Embryonic facial prominence (tissue), 1 donor: ENCODE data around the gene TIAM2.
"Not testable (repeated sequence)": the region's sequence is repeated elsewhere in the genome, so short reads cannot be mapped to it uniquely, and the experiment has no call there.

Source experiments
- DNase-seq: peaks from one replicate; pipeline ENCODE4 v3.0.0-alpha.2; 2016; ENCODE audit errors: extremely low spot score

The TIAM2 gene

GRCh38 chr6:155165029-155165710 is 170.1 kb downstream of the TIAM2 start:
- DNase-seq = no peak

GRCh38 chr6:155170519-155170918 is 175.4 kb downstream of the TIAM2 start:
- DNase-seq = no peak

GRCh38 chr6:155171109-155171746 is 176.1 kb downstream of the TIAM2 start:
- no peak for DNase-seq

GRCh38 chr6:155171747-155172449 is 176.8 kb downstream of the TIAM2 start:
- DNase-seq = no peak

GRCh38 chr6:155173488-155173887 is 178.4 kb downstream of the TIAM2 start:
- no peak for DNase-seq

- DNase-seq = no peak
Measured at GRCh38 chr6:155174576-155175211, 179.6 kb downstream of the TIAM2 start.

- peak; percentile 69 for DNase-seq
Measured at GRCh38 chr6:155177363-155177961, 182.3 kb downstream of the TIAM2 start.

- DNase-seq = no peak
Measured at GRCh38 chr6:155181498-155181897, 186.4 kb downstream of the TIAM2 start.

GRCh38 chr6:155182103-155182502 is 187.0 kb downstream of the TIAM2 start:
- no peak for DNase-seq

GRCh38 chr6:155183095-155183494 is 188.0 kb downstream of the TIAM2 start:
- no peak for DNase-seq

- DNase-seq = not testable (repeated sequence)
Measured at GRCh38 chr6:155185041-155185440, 189.9 kb downstream of the TIAM2 start.

GRCh38 chr6:155185544-155185943 is 190.4 kb downstream of the TIAM2 start:
- DNase-seq = no peak

GRCh38 chr6:155186052-155186658 is 191.0 kb downstream of the TIAM2 start:
- DNase-seq = no peak

- DNase-seq = no peak
Measured at GRCh38 chr6:155187106-155187505, 192.0 kb downstream of the TIAM2 start.

GRCh38 chr6:155187994-155188706 is 193.0 kb downstream of the TIAM2 start:
- no peak for DNase-seq

- no peak for DNase-seq
Measured at GRCh38 chr6:155188707-155189496, 193.8 kb downstream of the TIAM2 start.

- no peak for DNase-seq
Measured at GRCh38 chr6:155190677-155191076, 195.6 kb downstream of the TIAM2 start.

- DNase-seq = no peak
Measured at GRCh38 chr6:155193526-155193925, 198.4 kb downstream of the TIAM2 start.

GRCh38 chr6:155194399-155194798 is 199.3 kb downstream of the TIAM2 start:
- no peak for DNase-seq

GRCh38 chr6:155195903-155196302 is 200.8 kb downstream of the TIAM2 start:
- DNase-seq = no peak
